Measurements from ENCODE around the gene SRPK2. TPM values are rescaled to one million over a fixed set of nuclear protein-coding genes. Genes with fewer than 3 reads are reported as not detected.
A peak's percentile ranks its signal among the peaks of the same experiment; 100 is the strongest.
"Not testable (repeated sequence)": the region's sequence is repeated elsewhere in the genome, so short reads cannot be mapped to it uniquely, and the experiment has no call there.

SRPK2 gene
- 15.1 TPM for polyA plus RNA-seq (2012; ENCODE audit: low read depth, missing spikeins)

- DNase-seq (ENCODE audit: insufficient read length, low spot score): peak; percentile 83
- no peak for FAIRE-seq
- TF ChIP-seq POLR2A (IDR thresholded peaks at IDR 0.05; ENCODE audit: low read depth, low read length): no peak
- TF ChIP-seq POLR2AphosphoS5 (IDR thresholded peaks at IDR 0.05; ENCODE audit: low read depth, low read length): no peak
- no peak for TF ChIP-seq SPI1 (IDR thresholded peaks at IDR 0.05; ENCODE audit: low read depth, low read length)
- no peak for TF ChIP-seq PAX5 (IDR thresholded peaks at IDR 0.05; ENCODE audit: insufficient read depth, low read length, severe bottlenecking)
- TF ChIP-seq TAF1 (IDR thresholded peaks at IDR 0.05; ENCODE audit: low read depth, low read length): no peak
- TF ChIP-seq POU2F2 (IDR thresholded peaks at IDR 0.05; ENCODE audit: low read depth, low read length): no peak
Measured at GRCh38 chr7:105388356-105389087, at the start of gene SRPK2. SRPK2 (minus strand) TSS chr7:105388921.

GRCh38 chr7:105438254-105438653, 49.5 kb upstream of the SRPK2 start:
- FAIRE-seq (no peak), DNase-seq (ENCODE audit: insufficient read length, low spot score) (no peak)
- TF ChIP-seq SPI1 (IDR thresholded peaks at IDR 0.05; ENCODE audit: low read depth, low read length) (no peak), POU2F2 (IDR thresholded peaks at IDR 0.05; ENCODE audit: low read depth, low read length) (no peak), POLR2AphosphoS5 (IDR thresholded peaks at IDR 0.05; ENCODE audit: low read depth, low read length) (no peak), TAF1 (IDR thresholded peaks at IDR 0.05; ENCODE audit: low read depth, low read length) (no peak), POLR2A (IDR thresholded peaks at IDR 0.05; ENCODE audit: low read depth, low read length) (no peak), PAX5 (IDR thresholded peaks at IDR 0.05; ENCODE audit: insufficient read depth, low read length, severe bottlenecking) (no peak)

GRCh38 chr7:105437356-105437755, 48.6 kb upstream of the SRPK2 start:
- FAIRE-seq; DNase-seq (ENCODE audit: insufficient read length, low spot score): not testable (repeated sequence)

GRCh38 chr7:105429746-105430612, 41.3 kb upstream of the SRPK2 start:
- DNase-seq (ENCODE audit: insufficient read length, low spot score) (no peak), FAIRE-seq (peak; percentile 86)
- TF ChIP-seq PAX5 (IDR thresholded peaks at IDR 0.05; ENCODE audit: insufficient read depth, low read length, severe bottlenecking) (no peak), SPI1 (IDR thresholded peaks at IDR 0.05; ENCODE audit: low read depth, low read length) (no peak), TAF1 (IDR thresholded peaks at IDR 0.05; ENCODE audit: low read depth, low read length) (no peak), POU2F2 (IDR thresholded peaks at IDR 0.05; ENCODE audit: low read depth, low read length) (no peak), POLR2AphosphoS5 (IDR thresholded peaks at IDR 0.05; ENCODE audit: low read depth, low read length) (no peak), POLR2A (IDR thresholded peaks at IDR 0.05; ENCODE audit: low read depth, low read length) (no peak)

GRCh38 chr7:105426606-105427146, 38.0 kb upstream of the SRPK2 start:
- TF ChIP-seq POU2F2 (IDR thresholded peaks at IDR 0.05; ENCODE audit: low read depth, low read length) (no peak), TAF1 (IDR thresholded peaks at IDR 0.05; ENCODE audit: low read depth, low read length) (no peak), SPI1 (IDR thresholded peaks at IDR 0.05; ENCODE audit: low read depth, low read length) (no peak), POLR2A (IDR thresholded peaks at IDR 0.05; ENCODE audit: low read depth, low read length) (no peak), PAX5 (IDR thresholded peaks at IDR 0.05; ENCODE audit: insufficient read depth, low read length, severe bottlenecking) (no peak), POLR2AphosphoS5 (IDR thresholded peaks at IDR 0.05; ENCODE audit: low read depth, low read length) (no peak)
- FAIRE-seq (no peak), DNase-seq (ENCODE audit: insufficient read length, low spot score) (no peak)

- TF ChIP-seq TAF1 (IDR thresholded peaks at IDR 0.05; ENCODE audit: low read depth, low read length) (no peak), POLR2A (IDR thresholded peaks at IDR 0.05; ENCODE audit: low read depth, low read length) (no peak), POU2F2 (IDR thresholded peaks at IDR 0.05; ENCODE audit: low read depth, low read length) (no peak), SPI1 (IDR thresholded peaks at IDR 0.05; ENCODE audit: low read depth, low read length) (no peak), POLR2AphosphoS5 (IDR thresholded peaks at IDR 0.05; ENCODE audit: low read depth, low read length) (no peak), PAX5 (IDR thresholded peaks at IDR 0.05; ENCODE audit: insufficient read depth, low read length, severe bottlenecking) (no peak)
- FAIRE-seq (no peak), DNase-seq (ENCODE audit: insufficient read length, low spot score) (no peak)
Measured at GRCh38 chr7:105423987-105424386, 35.3 kb upstream of the SRPK2 start.

- FAIRE-seq: no peak
- no peak for DNase-seq (ENCODE audit: insufficient read length, low spot score)
Measured at GRCh38 chr7:105413887-105414437, 25.2 kb upstream of the SRPK2 start.

GRCh38 chr7:105410774-105411173, 22.1 kb upstream of the SRPK2 start:
- not testable (repeated sequence) for DNase-seq (ENCODE audit: insufficient read length, low spot score); FAIRE-seq

More at GRCh38 chr7:105413887-105414437, 25.2 kb upstream of the SRPK2 start:
- TF ChIP-seq POLR2A (IDR thresholded peaks at IDR 0.05; ENCODE audit: low read depth, low read length): no peak
- TF ChIP-seq SPI1 (IDR thresholded peaks at IDR 0.05; ENCODE audit: low read depth, low read length): no peak
- no peak for TF ChIP-seq POLR2AphosphoS5 (IDR thresholded peaks at IDR 0.05; ENCODE audit: low read depth, low read length)
- TF ChIP-seq POU2F2 (IDR thresholded peaks at IDR 0.05; ENCODE audit: low read depth, low read length): no peak
- TF ChIP-seq TAF1 (IDR thresholded peaks at IDR 0.05; ENCODE audit: low read depth, low read length): no peak
- no peak for TF ChIP-seq PAX5 (IDR thresholded peaks at IDR 0.05; ENCODE audit: insufficient read depth, low read length, severe bottlenecking)

GRCh38 chr7:105409775-105410174, 21.1 kb upstream of the SRPK2 start:
- DNase-seq (ENCODE audit: insufficient read length, low spot score); FAIRE-seq: not testable (repeated sequence)
